Esophagus squamous epithelium (tissue), 5 donors: ENCODE results near the gene FAM98C. TPM values are rescaled to one million over a fixed set of nuclear protein-coding genes. Genes with fewer than 3 reads are reported as not detected.

Source experiments
- DNase-seq: peaks from one replicate; lab custom pipeline; 2025; lab: John Stamatoyannopoulos, UW
- H3K27ac ChIP-seq, 4 donors: fragments of 200-600 bp; sonication (generic); one replicate each; pipeline ENCODE4 v1.5.1; 2016 to 2019; ENCODE audit warnings: mild to moderate bottlenecking in 1 of 4
- H3K27me3 ChIP-seq, 4 donors: fragments of 200-600 bp; sonication (generic); 1 replicate in 3 of 4; 2 replicates in 1 of 4; pipeline versions ENCODE4 v1.5.1 to v1.6.0; 2017 to 2021; ENCODE audit warnings: antibody characterized with exemption in 1 of 4
- H3K36me3 ChIP-seq, 3 donors: fragments of 200-600 bp; sonication (generic); one replicate each; pipeline ENCODE4 v1.5.1; 2016 to 2019
- H3K4me1 ChIP-seq, 3 donors: fragments of 200-600 bp; sonication (generic); one replicate each; pipeline ENCODE4 v1.5.1; 2017 to 2019
- H3K4me3 ChIP-seq, 4 donors: fragments of 200-600 bp; sonication (generic); 1 replicate in 3 of 4; 2 replicates in 1 of 4; pipeline ENCODE4 v1.5.1; 2016 to 2019; ENCODE audit warnings: mild to moderate bottlenecking in 2 of 4, moderate library complexity in 1 of 4
- H3K9me3 ChIP-seq, 3 donors: fragments of 200-600 bp; sonication (generic); one replicate each; pipeline ENCODE4 v1.5.1; 2016 to 2019
- POLR2A ChIP-seq, 4 donors: fragments of 450-650 bp; IDR thresholded peaks; one replicate each; pipeline ENCODE4 v1.6.1; 2017; ENCODE audit warnings: antibody characterized with exemption in 4 of 4, mild to moderate bottlenecking in 4 of 4, moderate library complexity in 3 of 4
- WGBS, 2 donors: methylation state at CpG; one replicate each; pipeline ENCODE4 v1.1.5; 2018; 5-methylcytosine and 5-hydroxymethylcytosine counted together
- intact Hi-C: fragments of 100-400 bp; cut with DNase I; formaldehyde crosslinking; loops from one replicate; pipeline ENCODE4 v1.15.0; 2022
- total RNA-seq, 4 donors: library from RNA; depleted of rRNA; stranded (reverse); fragments of >200 nt; gene quantifications; one replicate each; pipeline ENCODE4 v1.1.0, GENCODE V29; 2016
- TF ChIP-seq, protein P1 (sequence below), 6 experiments: fragments of 450-650 bp in 4 of 6; fragments of 200-600 bp in 2 of 6; sonication (generic) in 2 of 6; IDR thresholded peaks; one replicate each; pipeline ENCODE4 v1.5.1; 2016 to 2019; ENCODE audit warnings: antibody characterized with exemption in 6 of 6, mild to moderate bottlenecking in 4 of 6, moderate library complexity in 4 of 6
- donor health status: DM: yes; HTN: yes; CAD: no.

The FAM98C gene
- total RNA-seq, 4 donors from 2014 or later, result 14.4 to 40.0 (median 21.2) TPM

- TF ChIP-seq, protein P1, sequence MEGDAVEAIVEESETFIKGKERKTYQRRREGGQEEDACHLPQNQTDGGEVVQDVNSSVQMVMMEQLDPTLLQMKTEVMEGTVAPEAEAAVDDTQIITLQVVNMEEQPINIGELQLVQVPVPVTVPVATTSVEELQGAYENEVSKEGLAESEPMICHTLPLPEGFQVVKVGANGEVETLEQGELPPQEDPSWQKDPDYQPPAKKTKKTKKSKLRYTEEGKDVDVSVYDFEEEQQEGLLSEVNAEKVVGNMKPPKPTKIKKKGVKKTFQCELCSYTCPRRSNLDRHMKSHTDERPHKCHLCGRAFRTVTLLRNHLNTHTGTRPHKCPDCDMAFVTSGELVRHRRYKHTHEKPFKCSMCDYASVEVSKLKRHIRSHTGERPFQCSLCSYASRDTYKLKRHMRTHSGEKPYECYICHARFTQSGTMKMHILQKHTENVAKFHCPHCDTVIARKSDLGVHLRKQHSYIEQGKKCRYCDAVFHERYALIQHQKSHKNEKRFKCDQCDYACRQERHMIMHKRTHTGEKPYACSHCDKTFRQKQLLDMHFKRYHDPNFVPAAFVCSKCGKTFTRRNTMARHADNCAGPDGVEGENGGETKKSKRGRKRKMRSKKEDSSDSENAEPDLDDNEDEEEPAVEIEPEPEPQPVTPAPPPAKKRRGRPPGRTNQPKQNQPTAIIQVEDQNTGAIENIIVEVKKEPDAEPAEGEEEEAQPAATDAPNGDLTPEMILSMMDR (IDR thresholded peaks at IDR 0.05), result no peak
- no peak for TF ChIP-seq POLR2A (IDR thresholded peaks at IDR 0.05)
- Histone ChIP-seq H3K4me1 (no peaks in the 10 kb centered on the region), H3K9me3 (no peaks in the 10 kb centered on the region), H3K4me3 (no peak overlapping the region), H3K36me3 (no peaks in the 10 kb centered on the region), H3K27ac (no peak overlapping the region), H3K27me3 (peaks cover 0 to 3% (median 0%) of the 10 kb centered on the region in 4 donors)
- intact Hi-C loops, result no loop called here
- WGBS, 2 donors, result 63 to 64% methylated on average over 5 of the region's 5 CpGs
- DNase-seq, result no peak
Observed at GRCh38 chr19:38457202-38457601, 54.3 kb downstream of the FAM98C start.

DNA sequence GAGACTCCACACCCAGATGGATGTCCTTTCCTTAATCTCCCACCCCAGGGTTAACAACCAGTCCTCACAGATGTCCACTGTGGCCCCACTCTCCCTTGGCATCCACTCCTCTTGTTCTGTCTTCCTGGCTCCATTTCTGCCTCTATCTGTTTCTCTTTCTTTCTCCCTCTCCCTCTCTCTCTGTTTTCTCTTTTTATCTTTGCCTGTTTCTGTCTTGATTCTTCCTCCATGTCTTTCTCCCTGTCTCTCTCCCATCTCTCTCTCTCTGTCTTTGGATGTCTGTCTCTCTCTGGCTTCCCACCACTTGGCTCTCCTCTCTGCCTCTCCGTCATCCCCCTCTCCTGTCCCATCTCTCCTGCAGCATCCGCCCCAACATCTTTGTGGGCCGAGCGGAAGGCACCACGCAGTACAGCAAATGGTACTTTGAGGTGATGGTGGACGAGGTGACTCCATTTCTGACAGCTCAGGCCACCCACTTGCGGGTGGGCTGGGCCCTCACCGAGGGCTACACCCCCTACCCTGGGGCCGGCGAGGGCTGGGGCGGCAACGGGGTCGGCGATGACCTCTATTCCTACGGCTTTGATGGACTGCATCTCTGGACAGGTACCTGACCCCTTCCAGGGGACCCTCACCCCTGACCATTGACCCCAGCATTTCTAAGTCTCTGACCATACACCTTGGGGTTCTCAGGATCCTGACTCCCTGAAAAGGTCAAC lies 55.0 kb downstream of the FAM98C start:
- Histone ChIP-seq H3K4me3 (no peak overlapping the region), H3K27ac (no peak overlapping the region), H3K36me3 (no peaks in the 10 kb centered on the region), H3K9me3 (no peaks in the 10 kb centered on the region), H3K4me1 (no peaks in the 10 kb centered on the region), H3K27me3 (peaks cover 0 to 7% (median 0%) of the 10 kb centered on the region in 4 donors)
- 81 to 86% methylated on average over 4 to 9 of the region's 15 CpGs for WGBS, 2 donors
- intact Hi-C loops, result no loop called here
- DNase-seq, result no peak
- TF ChIP-seq POLR2A (IDR thresholded peaks at IDR 0.05), result no peak
- TF ChIP-seq, protein P1 (IDR thresholded peaks at IDR 0.05), result no peak

Other genes with a start within 250 kb of the FAM98C start
- gene DPF1, start 178.9 kb upstream of the FAM98C start, total RNA-seq, result 1 to 10 TPM in 1 of 4 donors, under 1 TPM in 1, not detected in 2; 0.44 to 2.5 TPM
- 100 to 1,000 TPM in 1 of 4 donors, 10 to 100 TPM in 2, 1 to 10 TPM in 1; 1.1 to 101 (median 26.3) TPM for gene PPP1R14A, start 146.7 kb upstream of the FAM98C start, total RNA-seq
- 100 to 1,000 TPM; 345 to 663 (median 433) TPM for gene SPINT2, start 138.5 kb upstream of the FAM98C start, total RNA-seq
- 100 to 1,000 TPM; 354 to 843 (median 469) TPM for gene C19orf33, start 98.8 kb upstream of the FAM98C start, total RNA-seq
- gene YIF1B, start 87.1 kb upstream of the FAM98C start, total RNA-seq, result 10 to 100 TPM; 24.0 to 42.8 (median 27.3) TPM
- gene KCNK6, start 83.2 kb upstream of the FAM98C start, total RNA-seq, result 10 to 100 TPM; 13.7 to 27.0 (median 21.6) TPM
- gene CATSPERG, start 67.3 kb upstream of the FAM98C start, total RNA-seq, result 1 to 10 TPM in 2 of 4 donors, under 1 TPM in 2; 0.19 to 5.3 (median 1.1) TPM
- gene PSMD8, start 28.5 kb upstream of the FAM98C start, total RNA-seq, result 100 to 1,000 TPM; 172 to 231 (median 197) TPM
- under 1 TPM in 1 of 4 donors, not detected in 3; 0.15 TPM for gene GGN, start 15.1 kb upstream of the FAM98C start, total RNA-seq
- gene SPRED3, start 14.4 kb upstream of the FAM98C start, total RNA-seq, result under 1 TPM in 3 of 4 donors, not detected in 1; 0.15 to 0.38 (median 0.35) TPM
- gene RASGRP4, start 23.1 kb downstream of the FAM98C start, total RNA-seq, result 1 to 10 TPM in 1 of 4 donors, under 1 TPM in 2, not detected in 1; 0.35 to 4.2 (median 0.64) TPM
- 10 to 100 TPM; 11.2 to 18.3 (median 13.8) TPM for gene RYR1, start 30.6 kb downstream of the FAM98C start, total RNA-seq
- gene MAP4K1, start 214.9 kb downstream of the FAM98C start, total RNA-seq, result 1 to 10 TPM; 1.5 to 4.2 (median 2.7) TPM
- 100 to 1,000 TPM; 437 to 578 (median 516) TPM for gene EIF3K, start 216.1 kb downstream of the FAM98C start, total RNA-seq
- 100 to 1,000 TPM; 302 to 705 (median 414) TPM for gene ACTN4, start 244.6 kb downstream of the FAM98C start, total RNA-seq